HPDE6-E6E7 (cell line): ENCODE results near the gene TMEM203.

Experiments used
- DNase-seq: peaks from one replicate; pipeline ENCODE4 v3.0.0; 2011; ENCODE audit warnings: missing footprints; ENCODE audit errors: extremely low spot score

Gene TMEM203

DNA sequence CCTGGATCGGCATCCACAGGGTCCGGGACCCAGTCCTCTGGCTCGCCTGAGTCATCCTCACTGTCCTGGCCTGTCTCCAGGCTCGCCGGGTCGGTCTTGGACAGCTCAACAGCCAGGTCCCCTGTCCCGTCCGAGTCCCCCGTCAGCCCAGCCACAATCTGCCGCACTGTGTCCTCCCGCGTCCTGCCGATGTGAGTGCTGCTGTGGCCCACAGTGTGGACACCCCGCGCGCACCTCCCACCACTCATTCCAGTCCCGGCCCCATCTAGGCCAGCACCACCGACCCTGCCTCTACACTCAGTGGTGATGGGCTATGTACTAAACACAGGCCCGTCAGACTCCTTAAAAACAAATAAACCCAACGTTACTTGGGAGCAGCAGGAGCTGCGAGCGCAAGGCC lies 23.8 kb downstream of the TMEM203 start:
- no peak for DNase-seq

DNA sequence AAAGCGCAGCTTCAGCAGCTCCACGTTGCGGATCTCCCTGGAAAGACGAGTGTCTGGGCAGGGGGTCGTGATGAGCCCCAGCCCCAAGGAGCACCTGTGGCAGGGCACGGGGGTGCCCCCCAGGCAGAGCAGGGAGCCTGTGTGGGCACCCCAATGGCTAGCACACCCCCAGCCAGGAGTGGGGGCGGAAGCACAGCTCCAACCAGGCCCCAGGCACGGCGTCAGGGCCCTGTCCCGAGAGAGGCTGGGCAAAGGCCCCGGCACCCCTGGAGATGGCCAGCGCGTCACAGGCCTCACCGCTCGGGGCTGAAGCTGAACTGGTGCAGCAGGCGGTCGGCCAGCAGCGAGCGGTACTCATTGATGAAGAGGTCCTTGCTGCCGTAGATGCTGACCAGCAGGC lies 25.0 kb downstream of the TMEM203 start:
- DNase-seq, result no peak

DNA sequence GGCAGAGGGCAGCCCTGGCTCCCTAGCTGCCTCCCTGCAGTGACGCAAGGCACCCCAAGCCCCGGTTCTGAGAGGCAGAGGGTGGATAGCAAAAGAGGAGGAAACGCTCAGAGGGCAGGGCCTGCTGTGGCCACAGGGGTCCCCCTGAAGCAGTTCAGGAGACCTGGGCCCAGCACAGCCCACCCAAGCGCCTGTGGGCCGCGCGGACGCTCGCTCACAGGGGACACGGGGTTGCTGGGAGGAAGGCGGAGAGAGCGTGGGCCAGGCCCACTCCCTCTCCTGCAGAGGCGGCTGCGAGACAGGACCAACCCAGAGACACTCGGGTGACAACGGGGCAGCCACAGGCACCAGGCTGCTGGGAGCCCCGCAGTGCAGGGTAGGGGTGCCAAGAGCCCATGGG lies 25.7 kb downstream of the TMEM203 start:
- no peak for DNase-seq

DNA sequence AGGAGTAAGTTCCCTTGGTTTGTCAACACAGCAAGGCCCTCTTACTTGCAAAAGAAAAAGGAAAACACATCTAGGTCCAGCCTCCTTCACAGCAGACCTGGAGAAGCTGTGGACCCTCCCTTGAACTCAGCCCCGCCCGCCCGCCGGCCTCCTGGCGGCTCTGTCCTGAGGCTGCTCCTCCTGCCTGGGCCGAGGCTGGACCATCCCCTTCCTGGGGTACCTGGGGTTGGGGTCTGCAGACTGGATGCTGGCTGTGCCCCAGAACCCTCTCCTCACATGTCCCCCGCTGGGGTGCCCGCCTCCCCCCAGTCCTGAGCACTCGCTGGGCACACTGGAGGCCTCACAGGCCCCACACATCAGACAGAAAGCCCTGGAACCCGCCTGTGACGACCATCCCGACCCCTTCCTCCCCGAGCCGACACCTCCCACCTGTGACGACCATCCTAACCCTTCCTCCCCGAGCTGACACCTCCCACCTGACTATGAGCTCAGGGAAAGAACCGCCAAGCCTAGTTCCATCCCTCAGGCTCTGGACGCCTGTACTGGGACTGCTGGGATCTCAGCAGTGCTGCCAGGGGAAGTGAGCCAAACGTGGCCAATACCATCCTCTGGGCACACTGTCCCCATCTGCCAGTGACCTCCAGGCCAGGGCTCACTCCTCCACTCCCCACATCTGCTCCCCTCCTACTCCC lies 26.4 kb downstream of the TMEM203 start:
- no peak for DNase-seq

DNA sequence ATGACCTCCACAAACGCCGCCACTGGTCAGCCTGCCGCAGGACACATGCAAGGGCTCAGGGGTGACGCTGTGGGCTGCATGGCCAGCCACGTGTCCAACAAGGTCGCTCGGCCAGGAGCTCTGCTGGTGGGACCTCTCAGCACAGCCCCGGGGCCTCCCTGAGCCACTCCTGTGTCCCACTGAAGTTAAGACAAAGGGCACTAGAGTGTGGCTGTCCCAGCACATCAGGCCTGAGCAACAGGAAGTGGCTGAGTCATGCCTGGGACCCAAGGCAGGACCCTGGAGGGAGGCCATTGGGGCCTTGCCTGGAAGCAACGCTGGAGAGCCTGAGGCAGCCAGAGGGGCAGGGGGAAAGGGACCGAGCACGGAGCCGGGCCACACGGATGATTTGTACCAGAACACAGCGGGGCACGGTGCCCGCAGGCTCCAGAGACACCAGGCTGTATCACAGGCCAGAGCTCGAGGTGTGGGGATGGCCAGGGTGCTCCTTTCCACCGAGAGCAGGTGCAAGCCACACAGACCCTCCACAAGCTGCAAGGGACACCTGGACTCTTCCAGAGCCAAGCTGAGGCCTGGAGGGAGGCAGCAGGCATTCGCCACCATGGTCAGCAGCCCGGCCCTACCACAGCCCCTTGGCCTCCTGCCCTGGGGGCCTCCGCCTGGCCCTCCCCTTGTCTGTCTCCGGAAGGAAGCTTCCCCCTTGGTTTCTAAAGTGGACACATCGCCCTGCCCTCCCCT lies 27.1 kb downstream of the TMEM203 start:
- no peak for DNase-seq

DNA sequence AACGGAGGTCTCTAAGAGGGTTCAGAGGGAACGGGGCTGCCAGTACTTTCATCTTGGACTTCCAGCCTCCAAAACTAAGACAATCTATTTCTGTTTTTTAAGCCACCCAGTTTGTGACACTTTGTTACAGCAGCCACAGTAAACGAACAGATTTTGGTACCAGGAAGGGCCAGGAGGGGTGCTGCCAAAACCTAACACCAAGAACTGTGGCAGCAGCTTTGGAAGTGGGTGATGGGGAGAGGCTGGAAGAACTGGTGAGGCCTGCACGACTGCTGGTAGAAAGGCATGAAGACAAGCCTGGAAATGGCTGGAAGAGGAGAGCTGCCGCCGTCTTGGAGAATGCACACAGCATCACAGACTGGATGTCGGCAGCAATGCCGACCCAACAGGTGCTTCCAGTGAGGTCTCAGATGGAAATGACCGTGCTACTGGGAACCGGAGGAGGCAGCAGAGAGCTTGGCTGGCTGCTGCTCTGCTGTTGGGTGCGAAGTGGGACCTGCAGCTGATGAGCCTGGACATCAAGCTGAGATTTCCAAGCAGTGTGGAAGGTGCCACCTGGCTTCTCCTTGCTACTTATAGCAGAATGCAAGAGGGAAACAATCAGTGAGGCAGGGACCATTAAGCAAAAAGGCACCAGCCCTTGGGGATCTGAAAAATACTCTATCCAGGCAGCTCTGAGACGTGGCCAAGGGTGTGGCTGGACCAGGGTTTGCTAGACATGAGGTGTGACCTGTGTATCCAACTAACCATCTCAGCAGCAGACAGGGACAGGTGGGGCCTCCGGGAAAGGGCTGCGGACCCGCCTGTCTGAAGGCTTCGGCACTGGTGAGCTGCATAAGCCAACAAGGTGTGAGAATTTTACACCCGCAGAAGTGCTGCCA lies 28.9 kb downstream of the TMEM203 start:
- DNase-seq, result peak; percentile 75

DNA sequence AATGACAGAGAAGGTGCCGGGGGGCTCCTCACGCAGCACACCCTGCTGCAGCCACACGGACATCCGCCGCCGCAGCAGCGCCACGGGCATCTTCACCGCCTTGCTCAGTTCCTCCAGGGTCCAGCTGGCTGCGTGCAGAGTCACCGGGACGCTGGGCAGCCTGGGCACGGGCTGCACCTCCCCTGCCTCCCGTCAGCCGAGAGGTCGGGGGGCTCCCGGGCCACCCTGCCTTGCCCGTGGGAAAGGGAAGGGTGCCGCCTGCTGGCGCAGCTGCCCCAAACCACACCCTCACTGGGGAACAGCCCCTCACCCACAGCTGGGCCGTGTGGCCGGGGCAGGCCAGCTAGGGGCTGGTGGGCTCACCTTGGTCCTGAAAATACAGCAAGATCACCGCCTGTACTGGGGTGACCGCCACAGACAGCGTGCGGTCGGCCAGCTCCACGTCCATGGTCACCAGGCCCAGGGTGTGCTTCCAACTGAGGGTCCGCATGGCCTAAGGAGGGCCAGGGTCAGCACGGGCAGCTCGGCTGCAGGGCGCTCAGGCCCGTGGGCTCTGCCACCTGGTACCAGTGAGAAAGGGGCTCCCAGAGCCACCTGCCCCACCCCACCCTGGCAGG lies 30.0 kb downstream of the TMEM203 start:
- DNase-seq, result no peak

DNA sequence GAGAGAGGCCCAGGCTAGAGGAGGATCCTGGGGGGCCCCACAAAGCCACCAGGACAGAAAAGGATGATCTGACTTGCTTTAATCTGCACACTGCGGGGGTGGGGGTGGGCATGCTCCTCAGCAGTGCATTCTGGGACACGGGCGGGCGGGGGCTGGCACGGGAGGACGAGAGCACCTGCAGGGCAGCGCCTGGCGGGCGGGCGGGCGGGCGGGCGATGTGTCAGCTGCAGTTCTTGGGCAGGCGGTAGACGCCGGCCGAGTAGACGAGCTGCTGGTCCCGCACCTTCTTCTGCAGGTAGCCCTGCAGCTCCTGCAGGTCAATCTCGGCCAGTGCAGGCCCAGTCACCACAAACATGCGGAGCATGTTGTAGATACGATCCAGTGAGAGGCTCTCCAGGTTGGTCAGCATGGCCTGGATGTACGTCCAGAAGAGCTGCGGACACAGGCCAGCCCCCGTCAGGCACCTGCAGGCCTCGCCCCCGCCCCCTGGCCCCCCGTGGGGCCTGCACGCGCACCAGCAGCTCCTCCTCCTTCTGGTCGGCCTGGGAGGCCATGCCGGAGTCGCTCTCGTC lies 30.6 kb downstream of the TMEM203 start:
- no peak for DNase-seq

DNA sequence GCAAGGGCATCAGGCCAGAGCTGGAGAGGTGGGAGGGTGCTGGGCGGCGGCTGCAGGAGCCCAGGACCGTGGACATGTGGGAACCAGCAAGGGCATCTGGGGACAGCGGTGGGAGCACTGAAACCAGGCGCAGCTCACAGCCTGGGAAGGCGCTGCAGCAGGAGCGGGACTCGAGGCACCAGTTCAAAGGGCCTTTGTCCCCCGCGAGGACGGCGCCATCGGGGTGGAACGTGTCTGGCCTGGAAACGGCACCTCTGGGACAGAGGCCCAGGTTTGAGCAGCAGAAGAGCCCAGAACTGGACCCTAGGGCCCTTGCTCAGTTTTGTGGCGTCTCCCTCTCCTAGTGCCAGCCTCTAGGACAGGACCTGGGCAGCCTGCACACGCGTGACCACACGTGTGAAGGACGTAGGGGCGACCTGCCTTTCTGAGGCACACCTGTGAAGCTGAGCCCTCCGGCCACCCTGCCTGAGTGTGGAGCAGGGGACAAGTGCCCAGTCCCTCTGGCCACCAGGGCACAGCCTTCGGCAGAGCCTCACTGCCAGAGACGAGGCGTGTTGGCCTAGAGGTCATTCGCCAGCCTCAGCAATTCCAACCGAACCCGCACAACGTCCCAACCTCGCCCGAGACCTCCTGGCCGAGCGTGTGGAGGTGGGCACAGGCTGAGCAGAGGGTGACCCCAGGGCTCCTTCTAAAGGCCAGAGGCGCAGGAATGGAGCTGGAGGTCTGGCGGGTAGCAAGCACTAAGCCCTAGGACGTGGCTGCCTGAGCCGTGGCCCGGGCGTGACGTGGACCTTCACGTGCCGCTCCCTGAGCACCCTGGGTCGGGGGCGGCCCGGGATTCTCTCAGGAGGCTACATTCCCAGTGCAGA lies 31.4 kb downstream of the TMEM203 start:
- no peak for DNase-seq

DNA sequence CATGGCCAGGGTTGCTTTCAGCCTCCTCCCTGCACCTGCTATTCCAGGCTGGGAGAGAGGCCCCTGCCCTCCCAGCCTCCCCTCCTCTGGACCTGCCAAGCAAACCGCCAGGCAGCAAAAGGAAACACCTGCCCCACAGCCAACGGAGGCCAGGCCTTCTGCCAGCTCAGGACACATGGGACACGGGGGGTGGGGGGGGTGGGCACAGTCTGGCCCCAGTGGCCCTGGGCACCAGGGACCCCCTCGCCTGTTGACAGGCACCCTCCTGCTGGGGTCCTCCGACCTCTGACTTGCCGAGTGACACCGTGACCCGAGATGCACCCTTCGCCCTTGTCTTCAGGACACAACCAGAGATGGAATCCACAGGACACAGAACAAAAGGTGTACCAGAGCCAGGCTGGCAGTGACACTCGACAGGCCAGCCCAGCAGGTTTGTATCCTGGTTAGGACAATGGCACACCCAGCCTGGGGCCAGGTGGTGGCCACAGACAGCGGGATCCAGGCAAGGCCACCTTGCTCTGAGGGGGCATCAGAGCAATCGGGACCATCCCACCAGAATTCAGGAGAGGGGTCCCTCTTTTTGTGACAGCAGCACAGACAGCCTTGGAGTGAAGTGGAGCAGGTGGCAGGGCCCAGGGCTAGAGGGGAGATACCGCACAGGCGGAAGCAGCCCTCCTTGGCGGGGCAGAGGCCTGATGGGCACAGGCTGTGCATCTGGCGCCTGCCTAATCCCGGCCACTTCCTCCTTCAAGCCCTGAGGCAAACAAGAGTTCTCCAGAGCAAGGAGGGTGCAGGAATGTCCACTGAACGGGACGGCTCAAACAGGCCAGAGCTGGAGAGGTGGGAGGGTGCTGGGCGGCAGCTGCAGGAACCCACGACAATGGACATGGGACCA lies 32.3 kb downstream of the TMEM203 start:
- DNase-seq, result no peak

DNA sequence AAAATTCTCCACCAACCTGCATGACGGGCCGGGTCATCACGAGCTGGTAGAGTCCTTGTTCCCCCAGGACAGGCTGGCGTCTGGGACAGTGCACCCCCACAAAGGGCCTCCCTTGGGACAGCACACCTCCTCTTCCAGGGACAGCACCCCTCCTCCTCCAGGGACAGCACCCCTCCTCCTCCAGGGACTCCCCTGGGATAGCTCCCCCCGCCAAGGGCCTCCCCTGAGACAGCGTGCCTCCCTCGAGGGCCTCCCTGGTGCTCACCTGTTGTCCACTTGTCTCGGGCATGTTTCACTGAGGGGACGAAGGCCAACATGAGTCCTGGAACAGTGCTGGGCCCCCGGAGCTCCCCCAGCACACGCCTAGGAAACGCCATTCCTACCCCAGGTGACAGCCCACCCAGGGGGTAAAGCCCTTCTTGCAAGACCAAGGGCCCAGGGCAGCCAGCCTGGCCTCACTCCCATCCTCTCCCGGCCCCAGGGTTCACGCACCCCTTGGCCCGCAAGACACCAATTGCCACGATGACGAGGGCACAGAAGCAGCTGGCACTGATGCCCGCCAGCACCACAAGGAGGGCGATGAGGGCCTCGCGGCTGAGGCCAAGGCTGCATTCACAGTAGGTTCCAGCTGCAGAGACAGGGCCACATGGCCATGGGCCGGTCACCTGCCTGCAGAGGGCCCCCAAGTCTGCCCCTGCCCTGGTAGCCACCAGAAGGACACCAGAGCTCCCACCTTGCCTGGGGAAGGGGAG lies 34.1 kb downstream of the TMEM203 start:
- no peak for DNase-seq

DNA sequence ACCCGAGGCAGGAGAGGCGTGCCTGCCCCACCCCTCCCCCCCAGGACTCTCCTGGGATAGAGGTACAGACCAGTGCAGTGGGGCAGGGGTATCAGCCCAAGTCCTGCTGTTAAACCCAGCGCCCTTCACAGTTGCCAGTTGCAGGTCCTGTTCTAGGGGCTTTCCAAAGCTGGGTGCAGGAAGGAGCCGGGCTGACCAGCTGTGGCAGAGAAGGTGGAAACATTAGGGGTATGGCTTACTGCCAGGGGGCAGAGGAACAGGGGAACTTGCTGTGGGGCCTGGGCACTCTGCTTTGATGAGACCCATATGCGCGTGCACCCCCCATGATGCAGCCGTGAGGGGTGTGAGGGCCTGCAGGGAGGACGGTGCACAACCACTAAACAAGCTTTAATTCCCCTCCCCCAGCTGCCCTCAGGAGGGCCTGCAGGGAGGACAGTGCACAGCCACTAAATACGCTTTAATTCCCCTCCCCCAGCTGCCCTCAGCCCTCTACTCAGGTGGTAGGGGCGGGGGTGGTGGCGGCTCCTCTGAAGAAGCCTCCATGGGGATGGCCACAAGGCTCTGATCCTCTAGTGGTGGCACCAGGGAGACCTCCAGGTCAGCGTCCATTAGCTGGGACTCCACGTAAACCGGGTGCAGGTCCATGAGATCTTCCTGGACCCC lies 34.8 kb downstream of the TMEM203 start:
- no peak for DNase-seq

DNA sequence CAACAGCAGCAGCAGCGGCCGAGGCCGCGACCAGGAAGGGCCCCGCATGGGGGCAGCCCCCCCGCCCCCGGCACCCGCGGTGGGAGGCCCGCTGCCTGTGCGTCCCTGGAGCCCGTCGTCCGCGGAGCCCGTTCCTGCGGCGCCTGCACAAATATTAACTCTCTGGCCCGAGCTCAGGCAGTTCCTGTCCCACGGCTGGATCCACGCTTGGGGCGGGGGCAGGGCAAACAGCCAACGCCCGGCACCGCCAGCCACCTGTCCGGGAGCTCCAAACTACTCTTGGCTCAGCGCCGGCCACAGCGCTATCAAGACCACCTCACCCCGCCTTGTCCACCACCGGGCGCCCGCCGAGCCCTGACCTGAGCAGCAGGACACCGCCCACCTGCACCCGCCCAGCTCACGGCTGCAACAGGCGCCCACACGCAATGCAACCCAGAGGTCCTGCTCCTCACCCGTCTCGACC lies 35.5 kb downstream of the TMEM203 start, which contains the start of gene LRRC26:
Gene LRRC26, minus strand, starts transcription at position 156 of the 463 bp plus-strand sequence. Its CDS starts 108 bp downstream, at position 48.
- no peak for DNase-seq

DNA sequence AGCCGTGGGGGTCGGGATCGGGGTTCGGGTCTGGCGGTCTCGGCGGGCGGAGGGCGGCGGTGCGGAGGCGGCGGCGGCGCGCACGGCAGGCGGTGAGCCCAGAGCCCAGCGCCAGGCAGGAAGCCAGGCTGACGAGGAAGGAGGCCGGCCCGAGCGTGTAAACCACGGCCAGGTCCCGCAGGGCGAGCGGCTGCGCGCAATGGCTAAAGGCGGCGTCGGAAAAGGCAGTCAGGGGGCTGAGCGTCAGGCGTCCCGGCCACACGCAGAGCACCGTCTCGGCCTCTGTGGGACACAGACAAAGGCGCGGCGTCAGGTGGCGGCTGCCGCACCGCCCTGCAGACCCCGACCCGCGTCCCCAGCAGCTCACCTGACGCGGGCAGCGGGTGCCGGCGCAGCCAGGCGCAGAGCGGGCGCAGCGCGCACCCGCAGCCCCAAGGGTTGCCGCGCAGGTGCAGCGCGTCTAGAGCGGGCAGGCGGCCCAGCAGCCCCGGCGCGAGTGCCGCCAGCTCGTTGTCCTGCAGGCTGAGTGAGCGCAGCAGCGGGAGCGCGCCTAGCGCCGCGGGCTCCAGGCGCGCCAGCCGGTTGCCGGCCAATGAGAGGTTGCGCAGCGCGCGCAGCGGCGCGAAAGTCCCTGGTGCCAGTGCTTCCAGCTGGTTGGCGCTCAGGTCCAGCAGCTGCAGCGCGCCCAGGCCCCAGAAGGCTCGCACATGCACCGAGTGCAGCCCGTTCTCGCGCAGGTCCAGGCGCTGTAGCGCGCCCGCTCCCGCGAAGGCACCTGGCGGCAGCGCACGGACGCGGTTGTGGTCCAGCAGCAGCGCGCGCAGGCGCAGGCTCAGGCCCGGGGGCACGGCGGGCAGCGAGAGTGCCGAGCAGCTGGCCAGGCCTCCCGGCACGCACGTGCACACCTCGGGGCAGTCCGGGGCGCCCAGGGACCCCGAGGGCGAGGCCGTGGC lies 36.3 kb downstream of the TMEM203 start:
- no peak for DNase-seq

DNA sequence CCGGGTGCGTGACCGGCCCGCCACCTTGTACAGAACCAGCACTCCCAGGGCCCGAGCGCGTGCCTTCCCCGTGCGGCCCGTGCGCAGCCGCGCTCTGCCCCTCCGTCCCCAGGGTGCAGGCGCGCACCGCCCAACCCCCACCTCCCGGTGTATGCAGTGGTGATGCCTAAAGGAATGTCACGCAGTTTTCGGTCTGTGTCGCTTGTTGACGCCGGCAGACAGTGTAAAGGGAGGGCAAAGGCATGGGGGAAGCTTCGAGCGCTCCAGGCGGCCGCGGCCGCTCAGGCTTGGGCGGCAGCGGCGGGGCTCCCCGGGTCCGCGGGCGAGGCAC lies 36.9 kb downstream of the TMEM203 start:
- no peak for DNase-seq

DNA sequence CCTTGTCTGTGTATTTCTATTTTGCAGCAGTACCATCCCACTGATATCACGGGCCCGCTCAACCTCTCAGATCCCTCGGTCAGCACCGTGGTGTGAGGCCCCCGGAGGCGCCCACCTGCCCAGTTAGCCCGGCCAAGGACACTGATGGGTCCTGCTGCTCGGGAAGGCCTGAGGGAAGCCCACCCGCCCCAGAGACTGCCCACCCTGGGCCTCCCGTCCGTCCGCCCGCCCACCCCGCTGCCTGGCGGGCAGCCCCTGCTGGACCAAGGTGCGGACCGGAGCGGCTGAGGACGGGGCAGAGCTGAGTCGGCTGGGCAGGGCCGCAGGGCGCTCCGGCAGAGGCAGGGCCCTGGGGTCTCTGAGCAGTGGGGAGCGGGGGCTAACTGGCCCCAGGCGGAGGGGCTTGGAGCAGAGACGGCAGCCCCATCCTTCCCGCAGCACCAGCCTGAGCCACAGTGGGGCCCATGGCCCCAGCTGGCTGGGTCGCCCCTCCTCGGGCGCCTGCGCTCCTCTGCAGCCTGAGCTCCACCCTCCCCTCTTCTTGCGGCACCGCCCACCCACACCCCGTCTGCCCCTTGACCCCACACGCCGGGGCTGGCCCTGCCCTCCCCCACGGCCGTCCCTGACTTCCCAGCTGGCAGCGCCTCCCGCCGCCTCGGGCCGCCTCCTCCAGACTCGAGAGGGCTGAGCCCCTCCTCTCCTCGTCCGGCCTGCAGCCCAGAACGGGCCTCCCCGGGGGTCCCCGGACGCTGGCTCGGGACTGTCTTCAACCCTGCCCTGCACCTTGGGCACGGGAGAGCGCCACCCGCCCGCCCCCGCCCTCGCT lies 37.5 kb downstream of the TMEM203 start:
- no peak for DNase-seq
